K562 (cell line): ENCODE data around the gene UBFD1. TPM values are rescaled to one million over a fixed set of nuclear protein-coding genes. Genes with fewer than 3 reads are reported as not detected.

ENCODE experiments used
- C11orf30 ChIP-seq: fragments of 450-650 bp; IDR thresholded peaks from 2 replicates; pipeline ENCODE4 v1.6.1; 2016; ENCODE audit warnings: low read depth, mild to moderate bottlenecking
- CEBPB ChIP-seq: fragments of 450-650 bp; IDR thresholded peaks from 2 replicates; pipeline ENCODE4 v1.6.1; 2016; ENCODE audit warnings: missing genetic modification characterization, missing compliant biosample characterization
- DDX20 ChIP-seq: fragments of 450-650 bp; IDR thresholded peaks from 2 replicates; pipeline ENCODE4 v1.6.1; 2016; ENCODE audit warnings: missing genetic modification characterization, low read depth, mild to moderate bottlenecking, missing compliant biosample characterization, moderate library complexity
- KAT2B ChIP-seq: IDR thresholded peaks from one replicate; pipeline ENCODE4 v1.6.1; 2012; ENCODE audit warnings: low read depth, mild to moderate bottlenecking, control low read depth, inconsistent platforms, low read length, moderate library complexity
- RBM15 ChIP-seq: fragments of 200-400 bp; formaldehyde crosslinking; IDR thresholded peaks from 2 replicates; pipeline ENCODE4 v1.6.1; 2018; ENCODE audit warnings: mild to moderate bottlenecking, low read length, moderate library complexity; ENCODE audit not compliant: insufficient read depth
- RBM25 ChIP-seq: fragments of 200-400 bp; formaldehyde crosslinking; IDR thresholded peaks from 2 replicates; pipeline ENCODE4 v1.6.1; 2018; ENCODE audit warnings: low read length, low read depth, moderate library complexity; ENCODE audit not compliant: severe bottlenecking
- RNF219 ChIP-seq: fragments of 250-450 bp; sonication (Bioruptor Pico); IDR thresholded peaks from 2 replicates; pipeline ENCODE4 v1.5.0; 2022; ENCODE audit warnings: mild to moderate bottlenecking
- SOX6 ChIP-seq: fragments of 450-650 bp; IDR thresholded peaks from 2 replicates; pipeline ENCODE4 v1.6.1; 2014; ENCODE audit warnings: mild to moderate bottlenecking
- STAG1 ChIP-seq: sonication (generic); formaldehyde crosslinking; IDR thresholded peaks from 2 replicates; pipeline ENCODE4 v1.5.0; 2020; ENCODE audit warnings: missing genetic modification reagents, borderline replicate concordance
- TRIM24 ChIP-seq, 2 experiments: fragments of 450-650 bp; IDR thresholded peaks; 2 replicates each; pipeline ENCODE4 v1.6.1; 2016
- ZNF165 ChIP-seq: fragments of 250-450 bp; sonication (Bioruptor Pico); IDR thresholded peaks from 2 replicates; pipeline ENCODE4 v1.4.0; 2020; ENCODE audit warnings: borderline replicate concordance
- ZNF41 ChIP-seq: fragments of 250-450 bp; sonication (Bioruptor Pico); conservative IDR thresholded peaks from 2 replicates; pipeline ENCODE4 v1.4.0; 2020; ENCODE audit warnings: mild to moderate bottlenecking
- polyA plus RNA-seq, 8 experiments: library from polyadenylated mRNA; depleted of rRNA in 4 of 8; stranded (reverse) in 5 of 8; unstranded in 3 of 8; fragments of >200 nt; fragmentation: Nextera tagmentation in 2 of 8; fragmentation: Illumina TruSeq in 1 of 8; extraction: Ambion mirVana in 2 of 8; extraction: Trizol in 1 of 8; gene quantifications; 2 replicates each; pipeline versions ENCODE4 v1.2.1 to v1.2.3, GENCODE V29; 2011 to 2014; ENCODE audit warnings: inconsistent platforms in 1 of 8, missing spikeins in 1 of 8
- total RNA-seq, 7 experiments: library from RNA; depleted of rRNA in 6 of 7; stranded (reverse); fragments of >200 nt in 6 of 7; fragmentation: Illumina TruSeq in 2 of 7; extraction: Trizol in 2 of 7; gene quantifications; 2 replicates each; pipeline versions ENCODE4 v1.2.1 to v1.2.3, GENCODE V29; 2011 to 2021; ENCODE audit warnings: low replicate concordance in 1 of 7
- TF ChIP-seq, protein P1 (sequence below), 2 experiments: IDR thresholded peaks in 1 of 2; conservative IDR thresholded peaks in 1 of 2; 2 replicates each; pipeline ENCODE4 v1.6.1; 2016; ENCODE audit warnings: low read depth in 2 of 2, mild to moderate bottlenecking in 1 of 2, missing compliant biosample characterization in 1 of 2, missing genetic modification characterization in 1 of 2, moderate library complexity in 1 of 2
- TF ChIP-seq, protein P2 (sequence below): sonication (generic); formaldehyde crosslinking; IDR thresholded peaks from 2 replicates; pipeline ENCODE4 v1.8.0; 2022; ENCODE audit warnings: missing genetic modification reagents, mild to moderate bottlenecking, moderate library complexity, borderline replicate concordance
- TF ChIP-seq, protein P3 (sequence below), 2 experiments: fragments of 450-650 bp in 1 of 2; sonication (generic) in 1 of 2; formaldehyde crosslinking in 1 of 2; IDR thresholded peaks in 1 of 2; conservative IDR thresholded peaks in 1 of 2; 2 replicates each; pipeline versions ENCODE4 v1.6.1 to v1.8.1; 2016 to 2023; ENCODE audit warnings: mild to moderate bottlenecking in 2 of 2, moderate library complexity in 2 of 2, inconsistent platforms in 1 of 2, missing genetic modification reagents in 1 of 2
- TF ChIP-seq, protein P4 (sequence below): fragments of 250-450 bp; sonication (Bioruptor Pico); IDR thresholded peaks from 2 replicates; pipeline ENCODE4 v1.8.0; 2021; ENCODE audit warnings: borderline replicate concordance, mild to moderate bottlenecking, moderate library complexity; ENCODE audit not compliant: poor library complexity, severe bottlenecking

UBFD1 gene
- total and polyA plus RNA-seq, 9 of the 15 experiments (the other 6 are each of a cell fraction or from before 2014, with no cell fraction given) = 10.7 to 66.2 (median 34.0) TPM

- no peak for TF ChIP-seq CEBPB
- TF ChIP-seq STAG1 (CRISPR knock-in tag) = no peak
- TF ChIP-seq, protein P1, sequence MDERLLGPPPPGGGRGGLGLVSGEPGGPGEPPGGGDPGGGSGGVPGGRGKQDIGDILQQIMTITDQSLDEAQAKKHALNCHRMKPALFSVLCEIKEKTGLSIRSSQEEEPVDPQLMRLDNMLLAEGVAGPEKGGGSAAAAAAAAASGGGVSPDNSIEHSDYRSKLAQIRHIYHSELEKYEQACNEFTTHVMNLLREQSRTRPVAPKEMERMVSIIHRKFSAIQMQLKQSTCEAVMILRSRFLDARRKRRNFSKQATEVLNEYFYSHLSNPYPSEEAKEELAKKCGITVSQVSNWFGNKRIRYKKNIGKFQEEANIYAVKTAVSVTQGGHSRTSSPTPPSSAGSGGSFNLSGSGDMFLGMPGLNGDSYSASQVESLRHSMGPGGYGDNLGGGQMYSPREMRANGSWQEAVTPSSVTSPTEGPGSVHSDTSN (CRISPR knock-in tag; IDR thresholded peaks at IDR 0.05; ENCODE audit: low read depth) = no peak
- TF ChIP-seq, protein P1 (tag; conservative IDR thresholded peaks at IDR 0.05; ENCODE audit: low read depth) = no peak
- TF ChIP-seq SOX6 = no peak
- TF ChIP-seq DDX20 = no peak
- TF ChIP-seq, protein P2, sequence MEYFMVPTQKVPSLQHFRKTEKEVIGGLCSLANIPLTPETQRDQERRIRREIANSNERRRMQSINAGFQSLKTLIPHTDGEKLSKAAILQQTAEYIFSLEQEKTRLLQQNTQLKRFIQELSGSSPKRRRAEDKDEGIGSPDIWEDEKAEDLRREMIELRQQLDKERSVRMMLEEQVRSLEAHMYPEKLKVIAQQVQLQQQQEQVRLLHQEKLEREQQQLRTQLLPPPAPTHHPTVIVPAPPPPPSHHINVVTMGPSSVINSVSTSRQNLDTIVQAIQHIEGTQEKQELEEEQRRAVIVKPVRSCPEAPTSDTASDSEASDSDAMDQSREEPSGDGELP (CRISPR knock-in tag) = no peak
- TF ChIP-seq ZNF41 (CRISPR knock-in tag) = no peak
- TF ChIP-seq RBM15 = no peak
- TF ChIP-seq ZNF165 = no peak
- no peak for TF ChIP-seq C11orf30
- TF ChIP-seq, protein P3, sequence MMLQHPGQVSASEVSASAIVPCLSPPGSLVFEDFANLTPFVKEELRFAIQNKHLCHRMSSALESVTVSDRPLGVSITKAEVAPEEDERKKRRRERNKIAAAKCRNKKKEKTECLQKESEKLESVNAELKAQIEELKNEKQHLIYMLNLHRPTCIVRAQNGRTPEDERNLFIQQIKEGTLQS (IDR thresholded peaks at IDR 0.05) = no peak
- TF ChIP-seq, protein P3 (CRISPR knock-in tag; conservative IDR thresholded peaks at IDR 0.05) = no peak
- TF ChIP-seq RBM25 = no peak
- TF ChIP-seq, protein P4, sequence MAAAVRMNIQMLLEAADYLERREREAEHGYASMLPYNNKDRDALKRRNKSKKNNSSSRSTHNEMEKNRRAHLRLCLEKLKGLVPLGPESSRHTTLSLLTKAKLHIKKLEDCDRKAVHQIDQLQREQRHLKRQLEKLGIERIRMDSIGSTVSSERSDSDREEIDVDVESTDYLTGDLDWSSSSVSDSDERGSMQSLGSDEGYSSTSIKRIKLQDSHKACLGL (CRISPR knock-in tag) = no peak
- no peak for TF ChIP-seq RNF219 (CRISPR knock-in tag)
- TF ChIP-seq TRIM24 (IDR thresholded peaks at IDR 0.05) = no peak
- TF ChIP-seq KAT2B = no peak
Observed at GRCh38 chr16:23557779-23558702, 514 bp downstream of the UBFD1 start (continued).
